Frontal cortex (tissue), 4 donors: ENCODE data around the gene TUBGCP3. TPM values are rescaled to one million over a fixed set of nuclear protein-coding genes. Genes with fewer than 3 reads are reported as not detected.

Experiments used
- DNase-seq, 2 donors: peaks; one replicate each; pipeline ENCODE4 v3.0.0; 2012; ENCODE audit warnings: low spot score in 2 of 2
- FAIRE-seq: peaks from 2 replicates; lab custom pipeline; 2012; peaks lifted over from hg19 to GRCh38; lab: Jason Lieb, UNC
- total RNA-seq: library from RNA; depleted of rRNA; stranded (reverse); fragments of >200 nt; gene quantifications from one replicate; pipeline ENCODE4 v1.2.3, GENCODE V29; 2014
- donor health status: control.
- donor health status: control.
- donor health status: control.

Gene TUBGCP3
- total RNA-seq, 1 donor from 2014 or later, result 24.1 TPM

DNA sequence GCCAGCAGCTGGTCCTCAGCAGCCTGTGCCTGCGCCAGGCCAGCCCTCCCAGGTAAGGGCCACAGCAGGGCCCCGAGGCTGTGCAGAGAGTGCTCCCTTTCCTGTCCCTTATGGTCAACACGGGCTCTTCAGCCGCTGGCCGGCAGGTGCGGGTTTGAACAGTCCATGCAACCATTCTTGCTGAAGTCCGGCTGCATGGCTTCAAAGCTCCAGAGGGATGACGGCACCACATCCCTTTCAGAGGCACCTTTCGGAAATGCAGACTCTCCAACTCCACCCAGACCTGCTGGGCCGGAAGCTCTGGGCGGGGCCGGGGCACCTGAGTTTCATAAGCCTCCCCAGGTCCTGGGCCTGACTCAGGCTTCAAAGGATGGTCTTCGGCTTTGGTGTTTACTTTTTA, 130.5 kb downstream of the TUBGCP3 start:
- FAIRE-seq (no peak), DNase-seq (no peak)

DNA sequence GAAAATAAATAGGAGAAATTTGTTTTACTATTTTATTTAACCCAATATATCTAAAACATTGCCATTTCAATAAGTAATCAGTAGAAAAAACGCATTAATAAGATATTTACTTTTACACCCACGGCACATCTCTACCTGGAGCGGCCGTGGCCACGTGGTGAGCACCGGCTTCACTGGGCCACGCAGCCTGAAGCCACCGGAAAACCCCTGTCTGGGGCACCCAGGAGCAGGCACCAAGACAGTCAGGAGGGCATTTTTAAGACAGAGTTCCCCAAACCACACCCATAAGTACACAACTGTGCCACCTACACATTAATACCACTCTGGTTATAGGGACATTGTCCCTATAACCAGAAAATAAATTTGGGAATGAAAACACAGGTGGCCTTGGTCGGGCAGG, 130.9 kb downstream of the TUBGCP3 start:
- DNase-seq, result no peak

GRCh38 chr13:112456138-112457056, 131.6 kb downstream of the TUBGCP3 start:
- no peak for FAIRE-seq

More for the DNA sequence above, 130.9 kb downstream of the TUBGCP3 start:
- no peak for FAIRE-seq

GRCh38 chr13:112455476-112456059, 132.4 kb downstream of the TUBGCP3 start:
- DNase-seq (no peak), FAIRE-seq (no peak)

More at GRCh38 chr13:112456138-112457056, 131.6 kb downstream of the TUBGCP3 start:
- DNase-seq, result no peak

DNA sequence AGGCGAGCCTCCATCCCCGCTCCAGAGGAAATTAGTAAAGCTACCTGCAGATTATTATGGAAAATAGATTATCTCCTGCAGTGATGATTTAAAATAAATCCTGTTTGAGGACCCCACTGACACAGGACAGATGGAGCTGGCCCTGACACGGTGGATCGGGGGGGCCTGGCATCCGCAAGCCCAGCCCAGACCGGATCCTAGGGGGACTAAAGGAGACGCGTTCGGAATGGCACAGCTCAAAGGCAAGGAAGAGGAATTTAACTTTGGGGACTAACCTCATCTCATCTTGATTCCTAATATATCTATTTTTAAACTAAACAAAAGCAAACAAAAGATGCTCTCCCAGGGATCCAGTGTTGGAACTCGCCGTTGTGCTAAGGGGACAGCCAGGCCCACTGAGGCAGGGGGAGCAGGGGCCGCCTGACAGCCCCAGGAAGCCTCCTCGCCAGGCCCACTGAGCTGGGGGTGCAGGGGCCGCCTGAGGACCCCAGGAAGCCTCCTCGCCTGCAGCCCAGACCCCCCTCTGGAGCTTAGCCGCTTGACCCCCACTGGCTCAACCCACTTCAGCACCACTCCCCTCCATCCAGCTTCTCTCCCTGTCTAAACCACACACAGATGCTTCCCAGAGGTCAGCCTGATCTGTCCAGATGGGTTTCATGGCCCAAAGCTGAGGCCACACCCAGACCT, 133.2 kb downstream of the TUBGCP3 start:
- FAIRE-seq, result no peak

DNA sequence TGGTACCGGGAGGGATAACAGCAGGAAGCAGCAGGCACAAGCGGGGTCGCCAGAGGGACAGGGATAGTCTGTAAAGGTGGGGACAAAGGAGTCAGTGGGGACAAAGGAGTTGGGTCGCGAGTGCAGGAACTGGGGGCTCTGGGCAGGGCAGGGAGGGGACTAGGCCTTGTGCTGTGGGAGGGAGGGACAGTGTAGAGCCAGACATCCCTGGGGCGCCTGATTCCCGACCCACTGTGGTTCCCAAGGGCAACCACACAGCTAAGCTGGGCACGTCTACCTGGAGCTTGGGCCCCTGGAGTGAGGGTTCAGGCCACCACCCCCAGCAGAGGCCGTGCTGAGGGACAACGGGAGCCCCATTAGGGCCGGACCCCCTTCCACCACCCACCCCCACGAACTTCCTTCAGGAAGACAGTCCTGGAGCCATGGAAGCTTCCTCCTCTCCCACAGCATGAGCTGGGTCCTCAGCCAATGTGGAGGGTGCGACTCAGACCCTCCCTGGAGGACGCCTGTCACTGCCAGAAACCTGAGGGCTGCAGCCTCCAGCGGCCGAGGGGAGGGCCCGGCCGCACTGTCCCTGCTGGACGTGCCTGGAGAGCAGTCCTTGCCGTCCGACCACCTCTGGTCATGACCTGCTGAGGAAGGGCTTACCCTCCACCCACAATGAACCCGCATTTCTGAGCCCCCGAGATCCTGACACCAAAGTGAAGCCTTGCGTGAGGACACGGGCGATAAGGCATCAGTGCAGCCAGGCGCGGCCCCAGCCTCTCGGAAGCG, 133.9 kb downstream of the TUBGCP3 start:
- FAIRE-seq (no peak), DNase-seq (no peak)

More for the DNA sequence above, 133.2 kb downstream of the TUBGCP3 start:
- no peak for DNase-seq

- FAIRE-seq (no peak), DNase-seq (no peak)
Observed at GRCh38 chr13:112453207-112453829, 134.6 kb downstream of the TUBGCP3 start.

DNA sequence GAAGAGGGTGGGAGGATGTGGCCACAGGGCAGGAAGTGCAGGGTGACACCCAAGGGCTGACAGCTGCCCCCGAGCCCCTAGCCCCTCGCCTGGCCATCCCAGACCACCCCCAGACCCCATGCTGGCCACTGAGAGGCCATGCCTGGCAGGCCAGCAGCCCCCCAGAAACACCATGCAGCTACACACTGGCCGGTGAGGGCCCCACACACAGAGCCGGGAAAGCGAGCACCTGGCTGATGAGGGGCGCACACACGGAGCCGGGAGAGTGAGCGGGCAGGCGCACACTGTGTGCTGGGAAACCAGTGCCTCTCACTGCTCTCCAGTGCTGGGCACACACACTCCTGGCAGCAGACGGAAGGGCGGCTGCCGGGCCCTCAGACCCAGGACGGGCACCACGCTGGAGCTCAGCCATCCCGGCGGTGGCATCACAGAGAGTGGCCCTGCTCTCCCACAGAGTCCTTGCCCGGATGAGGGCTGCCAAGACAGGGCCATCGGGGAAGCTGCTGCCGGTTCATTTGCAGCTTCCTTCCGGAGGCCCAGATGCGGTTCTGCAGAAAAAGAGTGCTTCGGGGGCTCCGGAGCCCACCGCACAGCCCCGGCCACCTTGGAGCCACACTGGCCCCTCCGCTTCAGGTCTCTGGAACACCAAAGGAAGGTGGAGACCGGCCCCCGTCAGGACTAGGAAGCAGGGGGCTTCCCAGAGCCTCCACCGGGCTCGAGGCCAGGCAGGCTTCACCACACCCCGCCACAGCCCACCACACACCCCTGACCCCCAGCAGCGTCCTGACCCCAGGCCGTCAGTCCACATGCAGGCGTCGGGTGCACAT, 135.4 kb downstream of the TUBGCP3 start:
- DNase-seq (no peak), FAIRE-seq (no peak)

- FAIRE-seq, result no peak
- no peak for DNase-seq
Observed at GRCh38 chr13:112451512-112452379, 136.2 kb downstream of the TUBGCP3 start.

- FAIRE-seq, result no peak
- no peak for DNase-seq
Observed at GRCh38 chr13:112450904-112451240, 137.1 kb downstream of the TUBGCP3 start.

DNA sequence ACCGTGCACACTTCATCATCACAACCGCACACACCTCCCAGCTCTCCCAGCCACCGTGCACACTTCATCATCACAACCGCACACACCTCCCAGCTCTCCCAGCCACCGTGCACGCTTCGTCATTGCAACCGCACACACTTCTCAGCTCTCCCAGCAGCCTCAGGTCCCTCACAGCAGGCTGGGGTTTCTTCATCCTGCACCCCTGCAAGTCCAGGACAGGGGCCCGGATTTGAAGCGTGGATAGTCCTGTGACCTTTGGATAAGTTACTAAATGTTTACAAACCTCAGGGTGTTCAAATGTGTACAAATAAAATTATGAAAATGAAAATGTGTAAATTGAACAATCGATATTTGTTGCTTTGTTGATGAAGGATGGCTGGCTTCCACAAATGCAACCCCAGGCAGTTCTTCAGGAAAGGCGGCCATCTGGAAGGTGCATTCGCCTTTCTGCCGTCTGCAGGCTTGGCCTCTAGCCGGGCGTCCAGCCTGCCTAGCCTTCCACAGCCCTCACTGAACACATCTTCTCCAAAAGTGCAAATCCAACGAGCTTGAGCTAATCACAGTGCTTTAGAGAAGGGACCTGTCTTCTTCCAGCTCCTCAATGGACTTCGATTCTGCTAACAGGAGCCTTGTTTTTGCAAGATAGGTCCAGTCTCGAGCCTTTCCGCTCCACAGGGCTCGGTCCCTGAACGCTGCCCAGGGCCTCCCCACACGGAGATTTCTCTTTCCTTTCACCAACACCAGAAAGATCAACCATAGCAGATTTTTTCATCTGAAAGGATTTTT, 137.6 kb downstream of the TUBGCP3 start:
- DNase-seq (no peak), FAIRE-seq (no peak)

GRCh38 chr13:112449545-112449930, 138.4 kb downstream of the TUBGCP3 start:
- no peak for FAIRE-seq
- no peak for DNase-seq

GRCh38 chr13:112448621-112449544, 139.1 kb downstream of the TUBGCP3 start:
- FAIRE-seq (no peak), DNase-seq (no peak)

GRCh38 chr13:112447761-112448603, 140.0 kb downstream of the TUBGCP3 start:
- FAIRE-seq, result no peak

GRCh38 chr13:112447306-112447705, 140.6 kb downstream of the TUBGCP3 start:
- FAIRE-seq, result no peak
- no peak for DNase-seq

More at GRCh38 chr13:112447761-112448603, 140.0 kb downstream of the TUBGCP3 start:
- no peak for DNase-seq
